IPS-18a (cell line): ENCODE data around the gene CEP170B.

Source experiments
- H3K27ac ChIP-seq: one replicate; pipeline ENCODE4 v1.5.1; 2013; ENCODE audit warnings: low read length
- H3K27me3 ChIP-seq: one replicate; pipeline ENCODE4 v1.6.1; 2013; ENCODE audit warnings: mild to moderate bottlenecking, low read length; ENCODE audit not compliant: control insufficient read depth, insufficient read depth
- H3K36me3 ChIP-seq: one replicate; pipeline ENCODE4 v1.6.1; 2013; ENCODE audit warnings: low read depth, low read length; ENCODE audit not compliant: control insufficient read depth
- H3K4me1 ChIP-seq: one replicate; pipeline ENCODE4 v1.6.1; 2013; ENCODE audit warnings: low read depth, low read length; ENCODE audit not compliant: control insufficient read depth
- H3K4me3 ChIP-seq: one replicate; pipeline ENCODE4 v1.5.1; 2013; ENCODE audit warnings: low read length
- H3K9ac ChIP-seq: one replicate; pipeline ENCODE4 v1.6.1; 2013; ENCODE audit warnings: mild to moderate bottlenecking, low read length, moderate library complexity
- H3K9me3 ChIP-seq: one replicate; pipeline ENCODE4 v1.6.1; 2013; ENCODE audit warnings: low read depth, low read length; ENCODE audit not compliant: control insufficient read depth

The CEP170B gene

GRCh38 chr14:104863923-104864266, 1.2 kb upstream of the CEP170B start:
- H3K27ac ChIP-seq = no peak overlapping the region
- H3K9ac ChIP-seq = peak overlapping the region; percentile 79

GRCh38 chr14:104864267-104865080, 594 bp upstream of the CEP170B start:
- Histone ChIP-seq H3K9ac (peak overlapping the region; percentile 79), H3K4me3 (peak overlapping the region; percentile 77), H3K36me3 (peaks cover 5% of the 10 kb centered on the region), H3K27me3 (peaks cover 28% of the 10 kb centered on the region), H3K9me3 (no peaks in the 10 kb centered on the region), H3K27ac (no peak overlapping the region), H3K4me1 (no peaks in the 10 kb centered on the region)

More at GRCh38 chr14:104863923-104864266, 1.2 kb upstream of the CEP170B start:
- peaks cover 28% of the 10 kb centered on the region for H3K27me3 ChIP-seq
- peaks cover 5% of the 10 kb centered on the region for H3K36me3 ChIP-seq
- H3K9me3 ChIP-seq = no peaks in the 10 kb centered on the region
- H3K4me3 ChIP-seq = peak overlapping the region; percentile 77
- no peaks in the 10 kb centered on the region for H3K4me1 ChIP-seq

GRCh38 chr14:104865631-104866441, 768 bp downstream of the CEP170B start:
- Histone ChIP-seq H3K4me3 (peak overlapping the region; percentile 68), H3K36me3 (peaks cover 5% of the 10 kb centered on the region), H3K27me3 (peaks cover 28% of the 10 kb centered on the region), H3K27ac (no peak overlapping the region), H3K9me3 (no peaks in the 10 kb centered on the region), H3K9ac (peak overlapping the region; percentile 45), H3K4me1 (no peaks in the 10 kb centered on the region)

- Histone ChIP-seq H3K4me3 (peak overlapping the region; percentile 68), H3K27ac (no peak overlapping the region), H3K9me3 (no peaks in the 10 kb centered on the region), H3K9ac (no peak overlapping the region), H3K27me3 (peaks cover 28% of the 10 kb centered on the region), H3K4me1 (no peaks in the 10 kb centered on the region), H3K36me3 (peaks cover 5% of the 10 kb centered on the region)
Observed at GRCh38 chr14:104866451-104867370, 1.6 kb downstream of the CEP170B start.

GRCh38 chr14:104867371-104868059, 2.4 kb downstream of the CEP170B start:
- no peak overlapping the region for H3K9ac ChIP-seq
- H3K27ac ChIP-seq = no peak overlapping the region
- no peak overlapping the region for H3K4me3 ChIP-seq
- H3K9me3 ChIP-seq = no peaks in the 10 kb centered on the region
- H3K27me3 ChIP-seq = peaks cover 26% of the 10 kb centered on the region
- H3K4me1 ChIP-seq = peaks cover 2% of the 10 kb centered on the region
- H3K36me3 ChIP-seq = peaks cover 5% of the 10 kb centered on the region

GRCh38 chr14:104868060-104868740, 3.1 kb downstream of the CEP170B start:
- no peaks in the 10 kb centered on the region for H3K36me3 ChIP-seq
- peaks cover 19% of the 10 kb centered on the region for H3K27me3 ChIP-seq
- H3K9ac ChIP-seq = no peak overlapping the region
- H3K27ac ChIP-seq = no peak overlapping the region
- no peak overlapping the region for H3K4me3 ChIP-seq
- no peaks in the 10 kb centered on the region for H3K9me3 ChIP-seq
- peaks cover 6% of the 10 kb centered on the region for H3K4me1 ChIP-seq

GRCh38 chr14:104868811-104869572, 3.9 kb downstream of the CEP170B start:
- no peak overlapping the region for H3K4me3 ChIP-seq
- peaks cover 11% of the 10 kb centered on the region for H3K27me3 ChIP-seq
- no peak overlapping the region for H3K9ac ChIP-seq
- H3K4me1 ChIP-seq = peaks cover 9% of the 10 kb centered on the region
- no peaks in the 10 kb centered on the region for H3K36me3 ChIP-seq
- H3K27ac ChIP-seq = no peak overlapping the region
- no peaks in the 10 kb centered on the region for H3K9me3 ChIP-seq

GRCh38 chr14:104869669-104870367, 4.8 kb downstream of the CEP170B start:
- H3K4me3 ChIP-seq = no peak overlapping the region

GRCh38 chr14:104870368-104871144, 5.5 kb downstream of the CEP170B start:
- Histone ChIP-seq H3K27me3 (peaks cover 4% of the 10 kb centered on the region), H3K4me3 (no peak overlapping the region), H3K9ac (no peak overlapping the region), H3K27ac (no peak overlapping the region), H3K4me1 (peaks cover 9% of the 10 kb centered on the region), H3K9me3 (no peaks in the 10 kb centered on the region), H3K36me3 (no peaks in the 10 kb centered on the region)

More at GRCh38 chr14:104869669-104870367, 4.8 kb downstream of the CEP170B start:
- H3K9ac ChIP-seq = no peak overlapping the region
- peaks cover 4% of the 10 kb centered on the region for H3K27me3 ChIP-seq
- H3K36me3 ChIP-seq = no peaks in the 10 kb centered on the region
- no peak overlapping the region for H3K27ac ChIP-seq
- H3K4me1 ChIP-seq = peaks cover 9% of the 10 kb centered on the region
- H3K9me3 ChIP-seq = no peaks in the 10 kb centered on the region
